Measurements from ENCODE around the gene MBD5.

GRCh38 chr2:148237911-148238310 is 217.0 kb downstream of the MBD5 start:
- TF ChIP-seq CTCF (conservative IDR thresholded peaks at IDR 0.05; ENCODE audit: low read depth, low read length) (no peak), EZH2 (IDR thresholded peaks at IDR 0.05; ENCODE audit: low read length, unreplicated experiment) (no peak), EZH2phosphoT487 (IDR thresholded peaks at IDR 0.05; ENCODE audit: borderline replicate concordance, low read length) (no peak)
